OCI-LY7 (cell line): Measurements from ENCODE around the gene PPP4R4. TPM values are rescaled to one million over a fixed set of nuclear protein-coding genes. Genes with fewer than 3 reads are reported as not detected.

Source experiments
- BruUV-seq: library from RNA; stranded (reverse); fragments of 400-500 nt; replicated peaks from 2 replicates; lab custom pipeline; 2021; lab: Mats Ljungman, UMichigan
- CTCF ChIA-PET: fragments of 300-600 bp; sonication (Branson Sonifier 250); formaldehyde crosslinking; loops from one replicate; lab custom pipeline; 2022; ENCODE audit warnings: antibody characterized with exemption; ENCODE audit not compliant: unreplicated experiment; lab: Charles Lee
- POLR2A ChIA-PET: fragments of 300-600 bp; sonication (Branson Sonifier 250); formaldehyde crosslinking; loops from one replicate; lab custom pipeline; 2022; ENCODE audit warnings: antibody characterized with exemption; lab: Charles Lee
- DNase-seq: peaks from one replicate; pipeline ENCODE4 v3.0.0-alpha.2; 2015; ENCODE audit warnings: low spot score
- H2AFZ ChIP-seq: fragments of 200-600 bp; sonication (generic), shearing (Covaris generic); 2 replicates; pipeline ENCODE4 v1.6.1; 2014; ENCODE audit warnings: mild to moderate bottlenecking, antibody characterized with exemption, low read length, moderate library complexity
- H3K27ac ChIP-seq: fragments of 200-600 bp; sonication (generic); 2 replicates; pipeline ENCODE4 v1.5.1; 2014; ENCODE audit warnings: mixed run types, low read depth, mild to moderate bottlenecking, moderate library complexity, low read length, inconsistent platforms; ENCODE audit not compliant: poor library complexity, severe bottlenecking
- H3K36me3 ChIP-seq: fragments of 200-600 bp; sonication (generic); 2 replicates; pipeline ENCODE4 v1.6.1; 2014; ENCODE audit warnings: mild to moderate bottlenecking, antibody characterized with exemption, low read length, moderate library complexity, mixed read lengths; ENCODE audit not compliant: insufficient read depth
- H3K4me1 ChIP-seq: fragments of 200-600 bp; sonication (generic); 2 replicates; pipeline ENCODE4 v1.5.1; 2014; ENCODE audit warnings: mild to moderate bottlenecking, low read length; ENCODE audit not compliant: insufficient read depth, poor library complexity, severe bottlenecking
- H3K4me2 ChIP-seq: fragments of 200-600 bp; sonication (generic); 2 replicates; pipeline ENCODE4 v1.6.1; 2014; ENCODE audit warnings: mild to moderate bottlenecking, low read length
- H3K4me3 ChIP-seq: fragments of 200-600 bp; sonication (generic); 2 replicates; pipeline ENCODE4 v1.5.1; 2014; ENCODE audit warnings: mild to moderate bottlenecking, low read depth, low read length; ENCODE audit not compliant: poor library complexity, severe bottlenecking
- H3K79me2 ChIP-seq: fragments of 200-600 bp; sonication (generic); 2 replicates; pipeline ENCODE4 v1.6.1; 2016; ENCODE audit warnings: low read depth, mild to moderate bottlenecking, low read length, moderate library complexity, mixed read lengths; ENCODE audit not compliant: insufficient read depth
- H3K9me2 ChIP-seq: fragments of 200-600 bp; sonication (generic); 2 replicates; pipeline ENCODE4 v1.6.1; 2016; ENCODE audit warnings: mild to moderate bottlenecking, low read length, mixed read lengths; ENCODE audit not compliant: insufficient read depth
- H3K9me3 ChIP-seq: fragments of 200-600 bp; sonication (generic); 2 replicates; pipeline ENCODE4 v1.6.1; 2014; ENCODE audit warnings: mild to moderate bottlenecking, mixed run types, low read length, mixed read lengths
- H4K20me1 ChIP-seq: fragments of 200-600 bp; sonication (generic); 2 replicates; pipeline ENCODE4 v1.6.1; 2014; ENCODE audit warnings: mild to moderate bottlenecking, antibody characterized with exemption, low read length, moderate library complexity, mixed read lengths; ENCODE audit not compliant: insufficient read depth
- EZH2phosphoT487 ChIP-seq: fragments of 200-600 bp; sonication (generic); IDR thresholded peaks from 2 replicates; pipeline ENCODE4 v1.6.1; 2018; ENCODE audit warnings: low read depth, borderline replicate concordance, mild to moderate bottlenecking, mixed run types, antibody characterized with exemption, low read length, moderate library complexity, mixed read lengths
- intact Hi-C: fragments of 100-400 bp; cut with micrococcal nuclease; formaldehyde crosslinking; loops from one replicate; pipeline ENCODE4 v1.10.0; 2022; ENCODE audit not compliant: unreplicated experiment
- total RNA-seq, 2 experiments: library from RNA; depleted of rRNA in 1 of 2; stranded (reverse); fragments of >200 nt in 1 of 2; shearing (Covaris generic) in 1 of 2; gene quantifications; 2 replicates each; pipeline ENCODE4 v1.2.3, GENCODE V29; 2014 to 2022
- TF ChIP-seq, protein P1 (sequence below): fragments of 200-600 bp; sonication (generic); conservative IDR thresholded peaks from 2 replicates; pipeline ENCODE4 v1.5.1; 2014; ENCODE audit warnings: mild to moderate bottlenecking, antibody characterized with exemption, low read length, moderate library complexity, mixed read lengths

Gene PPP4R4
- total RNA-seq, 2 experiments from 2014 or later = 0.54 to 0.93 TPM

DNA sequence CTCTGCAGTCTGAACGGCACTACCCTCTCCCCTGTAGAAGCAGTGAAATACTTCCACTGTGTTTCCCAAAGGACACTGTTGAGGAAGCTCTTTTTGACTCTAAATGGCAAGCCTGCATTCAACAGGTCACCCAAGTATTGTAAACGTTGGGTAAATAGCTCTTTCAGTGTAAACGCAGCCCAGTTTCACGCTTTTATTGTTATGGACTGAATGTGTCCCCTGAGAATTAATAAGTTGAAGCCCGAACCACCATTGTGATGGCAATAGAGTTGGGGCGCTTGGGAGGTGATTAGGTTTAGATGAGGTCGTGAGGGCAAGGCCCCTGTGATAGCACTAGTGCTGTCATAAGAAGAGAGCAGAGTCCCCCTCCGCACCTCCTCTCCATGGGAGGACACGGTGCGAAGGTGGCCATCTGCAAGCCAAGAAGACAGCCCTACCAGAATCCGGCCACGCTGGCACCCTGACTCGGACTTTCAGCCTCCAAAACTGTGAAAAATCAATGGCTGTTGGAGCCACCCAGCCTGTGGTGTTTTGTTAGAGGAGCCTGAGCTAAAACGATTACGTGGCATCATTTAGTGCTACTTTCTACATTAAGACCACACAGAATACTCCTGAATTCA lies 117.9 kb downstream of the PPP4R4 start:
- Histone ChIP-seq H3K4me1 (no peaks in the 10 kb centered on the region), H3K79me2 (no peaks in the 10 kb centered on the region), H4K20me1 (no peaks in the 10 kb centered on the region), H3K9me3 (no peaks in the 10 kb centered on the region), H3K4me2 (no peak overlapping the region), H3K27ac (no peak overlapping the region), H3K9me2 (no peaks in the 10 kb centered on the region), H2AFZ (no peak overlapping the region), H3K4me3 (no peak overlapping the region), H3K36me3 (no peaks in the 10 kb centered on the region)
- ChIA-PET POLR2A (no interaction called here), CTCF (no interaction called here)
- TF ChIP-seq EZH2phosphoT487 = no peak
- TF ChIP-seq, protein P1, sequence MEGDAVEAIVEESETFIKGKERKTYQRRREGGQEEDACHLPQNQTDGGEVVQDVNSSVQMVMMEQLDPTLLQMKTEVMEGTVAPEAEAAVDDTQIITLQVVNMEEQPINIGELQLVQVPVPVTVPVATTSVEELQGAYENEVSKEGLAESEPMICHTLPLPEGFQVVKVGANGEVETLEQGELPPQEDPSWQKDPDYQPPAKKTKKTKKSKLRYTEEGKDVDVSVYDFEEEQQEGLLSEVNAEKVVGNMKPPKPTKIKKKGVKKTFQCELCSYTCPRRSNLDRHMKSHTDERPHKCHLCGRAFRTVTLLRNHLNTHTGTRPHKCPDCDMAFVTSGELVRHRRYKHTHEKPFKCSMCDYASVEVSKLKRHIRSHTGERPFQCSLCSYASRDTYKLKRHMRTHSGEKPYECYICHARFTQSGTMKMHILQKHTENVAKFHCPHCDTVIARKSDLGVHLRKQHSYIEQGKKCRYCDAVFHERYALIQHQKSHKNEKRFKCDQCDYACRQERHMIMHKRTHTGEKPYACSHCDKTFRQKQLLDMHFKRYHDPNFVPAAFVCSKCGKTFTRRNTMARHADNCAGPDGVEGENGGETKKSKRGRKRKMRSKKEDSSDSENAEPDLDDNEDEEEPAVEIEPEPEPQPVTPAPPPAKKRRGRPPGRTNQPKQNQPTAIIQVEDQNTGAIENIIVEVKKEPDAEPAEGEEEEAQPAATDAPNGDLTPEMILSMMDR = no peak
- BruUV-seq = no TSS peak
- intact Hi-C loops = no loop called here
- DNase-seq = no peak

DNA sequence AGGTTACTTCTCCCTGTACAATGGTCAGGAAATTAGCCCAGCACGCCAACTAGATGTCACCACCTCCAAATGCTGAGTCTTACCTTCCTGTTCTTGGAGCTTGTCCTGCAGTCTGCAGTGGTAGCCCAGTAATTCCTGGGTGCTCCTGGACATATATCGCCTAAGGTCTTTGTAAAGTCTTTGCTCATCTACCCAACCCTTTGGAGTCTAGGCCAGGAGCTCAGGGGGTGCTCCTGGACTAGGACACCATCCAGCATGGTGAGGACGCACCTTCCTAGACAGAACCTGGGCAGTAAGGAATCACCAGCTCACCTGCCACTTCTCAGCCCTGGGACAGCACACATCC lies 118.4 kb downstream of the PPP4R4 start:
- TF ChIP-seq, protein P1 = no peak
- no peak for TF ChIP-seq EZH2phosphoT487
- no peak overlapping the region for H3K4me3 ChIP-seq

DNA sequence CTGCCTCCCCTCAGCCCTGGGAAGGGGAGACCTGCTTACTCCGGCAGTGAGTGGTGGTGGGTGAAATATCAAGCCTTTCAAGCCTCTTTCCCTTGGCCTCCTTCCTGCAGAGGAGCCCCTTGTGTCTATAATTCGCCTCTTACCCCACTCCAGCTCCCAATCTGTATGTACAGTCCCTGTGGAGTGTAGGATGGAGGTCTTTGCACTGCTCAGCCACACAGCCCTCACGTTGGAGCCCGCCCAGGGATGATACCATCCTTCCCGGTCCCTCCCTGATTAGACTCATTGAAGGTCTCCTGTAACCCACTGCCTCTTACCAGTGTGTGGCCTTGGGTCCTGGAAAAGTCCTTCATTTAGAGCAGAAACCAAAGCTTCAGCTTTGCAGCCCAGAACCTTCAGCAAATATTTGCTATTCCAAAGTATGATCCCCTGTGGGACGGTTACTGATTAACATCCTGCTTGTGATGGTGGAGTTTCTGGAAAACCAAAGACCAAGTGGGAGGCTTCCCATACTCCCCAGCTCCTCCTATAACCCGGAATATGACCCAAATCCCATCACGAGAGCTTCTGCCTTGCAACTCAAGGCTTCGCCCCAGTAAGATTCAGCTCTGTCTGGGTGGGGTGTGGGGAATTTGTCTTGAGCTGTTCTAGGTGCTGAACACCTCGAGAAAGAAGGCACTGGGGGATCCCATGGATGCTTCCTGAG lies 118.9 kb downstream of the PPP4R4 start, which contains the start of gene SERPINA10:
TSS of gene SERPINA10 (minus strand) at position 397 of the 706 bp plus-strand sequence. CDS start 2,675 bp downstream, outside the sequence.
- Histone ChIP-seq H3K9me2 (no peaks in the 10 kb centered on the region), H3K4me1 (no peaks in the 10 kb centered on the region), H3K36me3 (no peaks in the 10 kb centered on the region), H3K27ac (no peak within 1 kb of the TSS), H4K20me1 (no peaks in the 10 kb centered on the region), H3K4me2 (no peak within 1 kb of the TSS), H3K79me2 (no peaks in the 10 kb centered on the region), H3K9me3 (no peaks in the 10 kb centered on the region), H2AFZ (no peak within 1 kb of the TSS), H3K4me3 (no peak within 1 kb of the TSS)
- CTCF ChIA-PET = no interaction called here
- POLR2A ChIA-PET = no interaction called here
- no TSS peak for BruUV-seq
- intact Hi-C loops = no loop called here
- TF ChIP-seq, protein P1 = no peak
- TF ChIP-seq EZH2phosphoT487 = no peak
- no peak for DNase-seq

More for the DNA sequence above, 118.4 kb downstream of the PPP4R4 start:
- BruUV-seq = no TSS peak
- no peaks in the 10 kb centered on the region for H4K20me1 ChIP-seq
- H3K27ac ChIP-seq = no peak overlapping the region
- no peaks in the 10 kb centered on the region for H3K36me3 ChIP-seq
- no peak for DNase-seq
- H3K4me2 ChIP-seq = no peak overlapping the region
- no peaks in the 10 kb centered on the region for H3K4me1 ChIP-seq
- ChIA-PET POLR2A (no interaction called here), CTCF (no interaction called here)
- no peaks in the 10 kb centered on the region for H3K9me2 ChIP-seq
- intact Hi-C loops = no loop called here
- H2AFZ ChIP-seq = no peak overlapping the region
- no peaks in the 10 kb centered on the region for H3K79me2 ChIP-seq
- no peaks in the 10 kb centered on the region for H3K9me3 ChIP-seq
